SK-MEL-5 (cell line): ENCODE data around the gene TMEM132D. TPM values are rescaled to one million over a fixed set of nuclear protein-coding genes. Genes with fewer than 3 reads are reported as not detected.

Experiments
- DNase-seq: peaks from one replicate; pipeline ENCODE4 v3.0.0-alpha.2; 2016; ENCODE audit warnings: low read depth, low spot score
- in situ Hi-C: cut with HindIII; loops from 2 replicates; pipeline ENCODE4 v1.10.0; 2016; ENCODE audit warnings: low sequenced_read_pairs, high pct_unique_total_duplicates, low pct_unique_long_range_greater_than_20kb
- total RNA-seq: library from RNA; depleted of rRNA; stranded (reverse); fragments of >200 nt; shearing (Covaris generic); gene quantifications from 2 replicates; pipeline ENCODE4 v1.2.3, GENCODE V29; 2014

Gene TMEM132D
- total RNA-seq, 1 experiment from 2014 or later = 0.03 TPM

DNA sequence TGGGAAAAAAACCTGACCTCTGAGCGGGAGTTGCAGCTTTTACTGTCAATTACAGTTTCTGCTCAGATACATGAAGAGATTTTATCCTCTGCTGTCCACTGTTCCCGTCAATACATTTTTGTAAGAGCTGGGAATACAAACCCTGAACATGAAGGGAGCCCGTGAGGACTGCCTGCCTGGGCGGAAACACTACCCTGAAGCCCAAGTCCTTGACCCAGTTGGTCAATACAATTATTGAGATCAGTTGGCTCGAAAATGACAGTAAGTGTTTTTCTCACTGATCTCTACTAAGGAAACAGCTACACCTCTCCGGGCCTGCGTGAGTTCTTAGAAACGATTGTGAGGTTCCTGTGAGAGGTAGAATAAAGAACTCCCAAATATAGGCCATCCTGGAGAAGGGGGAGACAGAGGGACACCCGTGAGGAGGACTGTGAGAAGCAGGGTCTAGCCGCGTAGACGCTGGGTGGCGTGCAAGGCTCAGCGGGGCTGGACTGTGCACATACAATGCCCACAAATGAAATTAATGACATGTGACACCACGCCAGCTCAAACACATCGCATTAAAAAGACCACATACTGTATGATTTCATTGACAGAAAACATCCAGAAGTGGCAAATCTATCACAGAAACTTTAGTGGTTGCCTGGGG is 509.5 kb downstream of the TMEM132D start:
- no peak for DNase-seq
- in situ Hi-C loops = no loop called here

DNA sequence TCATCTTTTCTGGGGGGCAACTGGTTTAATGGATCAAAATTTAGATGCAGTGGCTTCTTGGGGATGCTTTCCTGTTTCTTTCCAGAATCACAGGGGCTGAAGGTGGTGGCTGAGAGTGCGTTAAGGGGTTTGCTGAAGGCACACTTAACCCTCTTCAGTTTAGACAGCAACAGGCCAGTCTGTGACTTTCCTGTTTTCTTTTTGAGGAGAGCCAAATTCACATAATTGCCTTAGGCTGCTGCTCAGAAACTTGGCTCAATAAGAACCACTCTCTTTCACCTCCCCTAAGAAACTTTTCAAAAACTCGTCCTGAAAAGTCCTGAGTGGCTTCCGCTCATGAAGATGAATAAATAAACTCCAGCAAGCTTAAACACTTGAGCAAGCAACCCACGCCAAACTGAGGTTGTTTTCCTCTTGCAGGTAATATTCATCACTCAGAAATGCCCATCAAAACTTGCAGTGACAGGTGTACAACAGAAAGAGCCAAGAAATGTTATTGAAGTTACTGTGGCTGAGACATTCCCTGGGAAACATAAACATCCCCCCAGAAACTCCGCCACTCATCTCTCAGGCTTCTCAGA is 510.4 kb downstream of the TMEM132D start:
- in situ Hi-C loops = no loop called here
- DNase-seq = no peak

DNA sequence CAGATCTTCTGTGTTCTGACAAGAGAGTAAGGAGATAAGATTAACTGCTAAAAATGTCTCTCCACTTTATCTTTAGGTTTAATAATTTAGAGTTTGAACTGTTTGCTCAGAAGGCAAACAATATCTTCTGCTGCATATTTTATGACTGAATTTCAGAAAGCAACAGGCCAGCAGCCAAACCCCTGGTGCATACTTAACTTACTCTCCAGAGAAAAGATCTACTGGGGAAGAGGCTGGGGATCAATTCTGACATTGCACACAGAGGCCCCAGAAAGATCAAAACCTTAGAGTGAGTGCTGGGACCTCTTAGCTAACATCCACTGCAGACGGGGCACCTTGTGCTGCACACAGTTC is 518.2 kb downstream of the TMEM132D start:
- in situ Hi-C loops = no loop called here
- DNase-seq = no peak

DNA sequence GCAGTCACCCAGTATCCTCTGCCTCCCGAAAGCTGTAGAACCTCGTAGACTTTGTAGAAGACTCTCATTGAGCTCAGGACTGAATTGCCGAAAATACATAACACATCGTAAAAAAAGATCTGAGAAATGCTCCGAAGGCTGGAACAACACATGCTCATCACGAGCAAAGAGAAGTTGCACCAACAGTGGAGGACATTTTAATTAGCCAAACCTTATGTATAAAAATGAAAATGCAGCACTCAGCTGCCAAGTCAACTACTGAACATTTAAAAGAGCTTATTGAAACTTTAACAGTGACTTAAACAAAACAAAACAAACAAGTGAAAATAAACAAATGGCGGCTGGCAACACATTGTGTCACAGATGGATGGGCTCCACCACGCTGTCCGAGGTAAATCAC is 519.9 kb downstream of the TMEM132D start:
- in situ Hi-C loops = no loop called here
- no peak for DNase-seq

DNA sequence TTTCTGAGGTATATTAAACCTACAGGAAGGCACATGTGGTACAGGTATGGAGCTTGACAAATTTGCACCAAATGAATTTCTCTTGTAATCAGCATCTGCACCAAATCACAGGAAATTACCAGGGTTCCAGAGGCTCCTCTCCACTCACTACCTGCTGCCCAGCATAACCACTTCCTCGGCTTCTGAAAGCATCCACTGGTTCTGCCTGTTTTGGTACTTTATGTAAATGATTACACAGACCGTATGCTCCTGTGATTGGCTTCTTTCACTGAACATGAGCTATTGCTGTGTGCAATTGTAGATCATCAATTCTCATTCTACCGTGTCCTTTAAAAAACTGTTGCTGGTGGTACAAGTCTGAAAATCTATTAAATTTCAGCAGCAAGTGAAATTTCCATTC is 522.1 kb downstream of the TMEM132D start:
- DNase-seq = no peak

DNA sequence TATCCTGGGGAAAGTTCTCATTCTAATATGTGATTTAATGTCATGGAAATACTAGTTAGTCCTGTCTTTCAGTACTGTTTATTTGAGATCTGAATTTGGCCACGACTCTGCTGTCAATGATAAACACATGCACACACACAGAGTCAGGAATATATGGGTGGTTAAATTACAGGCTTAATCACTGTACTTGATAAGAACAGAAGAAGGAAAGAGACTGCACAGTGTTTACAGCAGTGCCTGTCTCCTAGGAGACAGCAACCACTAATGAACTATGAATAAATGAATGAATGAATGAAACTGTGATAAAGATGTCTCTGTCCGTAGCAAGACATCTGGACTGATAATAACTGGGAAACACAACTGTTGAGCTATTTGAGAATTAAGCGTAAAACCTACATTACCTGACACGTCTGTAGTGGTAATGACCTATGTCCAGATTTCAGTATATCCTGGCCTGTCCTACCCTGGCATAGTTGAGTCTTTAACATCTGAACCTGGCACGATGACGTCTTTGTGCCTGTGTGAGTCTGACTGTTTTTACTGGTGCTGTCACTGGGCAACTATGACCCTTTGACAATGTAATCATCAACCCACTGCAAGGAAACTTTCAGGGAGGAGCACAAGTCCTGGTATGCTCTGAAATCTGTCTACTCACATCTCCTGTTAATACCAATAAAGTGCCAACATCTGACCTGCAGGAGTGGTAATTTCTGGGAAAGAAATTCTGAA is 524.6 kb downstream of the TMEM132D start:
- DNase-seq = no peak
- in situ Hi-C loops = no loop called here

More for the DNA sequence above, 522.1 kb downstream of the TMEM132D start:
- in situ Hi-C loops = no loop called here

GRCh38 chr12:129378496-129378895 is 525.3 kb downstream of the TMEM132D start:
- no peak for DNase-seq
- in situ Hi-C loops = no loop called here

- no peak for DNase-seq
- in situ Hi-C loops = no loop called here
Measured at GRCh38 chr12:129373746-129374145, 530.1 kb downstream of the TMEM132D start.

DNA sequence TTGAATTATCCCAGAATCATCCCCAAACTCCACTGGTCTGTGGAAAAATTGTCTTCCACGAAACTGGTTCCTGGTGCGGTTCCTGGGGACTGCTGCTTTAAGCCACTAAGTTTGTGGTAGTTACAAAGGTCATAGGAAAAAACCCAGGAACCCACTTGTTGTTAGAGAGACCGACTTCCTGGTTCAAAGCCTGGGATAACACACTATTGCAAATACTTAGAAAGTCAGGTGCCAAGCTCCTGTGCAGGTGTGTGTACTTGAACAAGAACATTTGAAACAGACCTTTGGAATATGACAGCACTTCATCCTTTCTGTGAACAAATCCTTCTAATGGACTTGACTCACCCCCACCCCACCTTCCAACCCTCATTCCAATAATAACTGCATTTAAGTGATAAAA is 530.9 kb downstream of the TMEM132D start:
- in situ Hi-C loops = no loop called here
- no peak for DNase-seq

DNA sequence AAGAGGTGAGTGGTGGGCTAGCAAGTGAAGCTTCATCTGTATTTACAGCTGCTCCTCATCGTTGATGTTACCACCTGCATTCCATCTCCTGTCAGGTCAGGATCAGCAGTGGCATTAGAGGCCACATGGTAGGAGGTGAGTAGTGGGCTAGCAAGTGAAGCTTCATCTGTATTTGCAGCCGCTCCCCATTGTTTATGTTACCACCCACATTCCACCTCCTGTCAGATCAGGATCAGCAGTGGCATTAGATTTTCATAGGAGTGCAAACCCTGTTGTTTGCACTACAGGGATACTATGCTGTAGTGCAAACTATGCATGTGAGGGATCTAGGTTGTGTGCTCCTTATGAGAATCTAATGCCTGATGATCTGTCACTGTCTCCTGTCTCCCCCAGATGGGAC is 531.5 kb downstream of the TMEM132D start:
- in situ Hi-C loops = no loop called here
- DNase-seq = no peak

DNA sequence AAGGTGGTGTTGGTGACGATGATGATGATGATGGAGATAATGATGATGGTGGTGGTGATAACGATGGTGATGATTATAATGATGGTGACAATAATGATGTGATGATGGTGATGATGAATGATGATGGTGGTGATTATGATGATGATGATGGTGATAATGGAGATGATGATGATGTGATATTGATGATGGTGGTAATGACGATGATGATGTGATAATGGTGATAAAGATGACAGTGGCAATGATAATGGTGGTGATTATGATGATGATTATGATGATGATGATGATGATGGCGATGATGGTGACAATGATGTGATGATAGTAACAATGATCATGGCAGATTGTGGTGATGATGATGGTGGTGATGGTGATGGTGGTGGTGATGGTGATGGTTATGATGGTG is 532.6 kb downstream of the TMEM132D start:
- no peak for DNase-seq
- in situ Hi-C loops = no loop called here

DNA sequence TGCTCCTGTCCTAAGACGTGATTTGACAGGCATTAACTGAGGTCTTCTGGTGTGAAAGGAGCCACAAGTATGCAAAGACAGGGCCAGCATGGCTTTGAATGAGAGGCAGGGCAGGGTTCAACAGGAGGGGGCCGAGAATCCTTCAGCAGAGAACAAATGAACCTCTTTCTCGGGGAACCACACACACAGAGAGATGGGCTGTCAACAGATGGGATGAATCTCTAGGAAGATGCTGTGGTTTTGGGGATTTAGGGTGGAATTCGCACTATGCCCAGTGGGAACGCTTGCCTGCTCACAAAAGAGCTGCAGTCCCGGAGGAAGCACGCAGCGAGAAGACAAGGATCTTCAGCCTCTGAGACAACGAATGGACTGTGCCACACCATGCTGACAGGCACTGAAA is 537.2 kb downstream of the TMEM132D start:
- no peak for DNase-seq
- in situ Hi-C loops = no loop called here

DNA sequence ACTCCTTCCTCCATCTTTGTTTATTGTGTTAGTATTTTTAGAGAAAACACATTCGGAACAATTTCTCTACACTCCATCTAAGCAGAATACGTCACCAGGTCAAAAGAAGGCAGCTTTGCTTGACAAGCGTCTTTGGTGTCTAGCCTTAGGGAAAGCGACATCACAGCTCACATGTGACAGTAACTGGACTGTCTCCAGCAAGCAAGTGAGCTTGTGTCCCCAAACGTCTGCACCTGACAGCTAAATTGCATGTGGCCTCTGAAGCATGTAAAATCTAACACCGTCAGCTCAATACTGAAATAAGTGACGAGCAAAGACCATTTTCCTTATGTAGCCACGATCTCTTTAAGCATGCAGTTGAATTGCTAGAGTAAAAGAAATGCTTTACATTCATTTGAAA is 540.8 kb downstream of the TMEM132D start:
- in situ Hi-C loops = no loop called here
- DNase-seq = no peak

DNA sequence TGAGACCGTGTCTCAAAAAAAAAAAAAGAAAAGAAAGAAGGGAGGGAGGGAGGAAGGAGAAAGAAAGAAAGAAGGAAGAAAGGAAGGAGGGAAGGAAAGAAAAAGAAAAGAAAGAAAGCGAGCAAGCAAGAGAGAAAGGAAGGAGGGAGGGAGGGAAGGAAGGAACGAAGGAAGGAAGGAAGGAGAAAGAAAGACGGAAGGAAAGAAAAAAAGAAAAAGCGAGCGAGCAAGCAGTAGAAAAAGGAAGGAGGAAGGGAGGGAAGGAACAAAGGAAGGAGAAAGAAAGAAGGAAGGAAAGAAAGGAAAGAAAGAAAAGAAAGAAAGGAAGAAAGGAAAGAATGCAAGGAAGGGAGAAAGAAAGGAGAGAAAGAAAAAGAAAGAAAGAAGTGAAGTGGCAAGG is 546.6 kb downstream of the TMEM132D start:
- in situ Hi-C loops = no loop called here
- DNase-seq = no peak

GRCh38 chr12:129351481-129351880 is 552.3 kb downstream of the TMEM132D start:
- DNase-seq = no peak
- in situ Hi-C loops = no loop called here

GRCh38 chr12:129339336-129339735 is 564.5 kb downstream of the TMEM132D start:
- in situ Hi-C loops = no loop called here
- DNase-seq = no peak

DNA sequence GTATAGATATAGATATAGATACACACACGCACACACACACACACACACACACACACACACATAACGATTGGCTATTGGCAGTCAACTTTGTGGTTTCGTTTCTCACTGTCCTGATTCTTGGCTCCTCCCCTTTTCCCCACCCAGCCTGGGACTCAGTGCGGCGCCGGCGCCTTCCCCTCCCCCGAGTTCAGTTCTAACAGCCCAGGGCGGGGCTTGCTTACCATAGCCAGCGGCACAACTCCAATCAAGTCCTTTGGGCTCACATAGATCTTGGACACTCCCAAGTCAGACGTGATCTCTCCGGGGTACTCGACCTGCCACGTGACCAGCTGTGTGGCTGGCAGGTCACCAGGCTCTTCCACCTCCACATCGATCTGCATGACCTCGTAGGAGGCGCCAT is 566.4 kb downstream of the TMEM132D start:
- DNase-seq = no peak

DNA sequence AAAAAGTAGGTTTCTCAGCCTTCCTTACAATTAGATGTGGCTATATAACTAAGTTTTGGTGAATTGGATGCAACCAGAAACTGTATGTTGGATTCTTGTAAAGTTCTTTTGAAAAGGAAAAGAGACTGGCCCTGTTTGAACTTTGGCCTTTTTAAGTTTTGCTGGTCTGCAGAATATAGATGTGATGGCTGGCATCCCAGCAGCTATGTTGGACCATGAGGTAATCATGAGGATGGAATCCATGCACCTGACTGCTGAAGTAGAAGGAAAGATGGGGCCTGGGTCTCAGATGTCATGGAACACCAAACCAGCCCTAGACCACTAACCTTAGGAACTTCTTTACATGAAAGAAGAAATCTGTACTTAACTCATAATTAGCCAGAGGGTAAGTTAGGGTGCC is 568.1 kb downstream of the TMEM132D start:
- no peak for DNase-seq
- in situ Hi-C loops = no loop called here

More for the DNA sequence above, 566.4 kb downstream of the TMEM132D start:
- in situ Hi-C loops = no loop called here

GRCh38 chr12:129332286-129332685 is 571.5 kb downstream of the TMEM132D start:
- no peak for DNase-seq
- in situ Hi-C loops = no loop called here
